ENCODE measurements around the gene PRDM10.
"Not testable (repeated sequence)": the region's sequence is repeated elsewhere in the genome, so short reads cannot be mapped to it uniquely, and the experiment has no call there.

PRDM10 gene

DNA sequence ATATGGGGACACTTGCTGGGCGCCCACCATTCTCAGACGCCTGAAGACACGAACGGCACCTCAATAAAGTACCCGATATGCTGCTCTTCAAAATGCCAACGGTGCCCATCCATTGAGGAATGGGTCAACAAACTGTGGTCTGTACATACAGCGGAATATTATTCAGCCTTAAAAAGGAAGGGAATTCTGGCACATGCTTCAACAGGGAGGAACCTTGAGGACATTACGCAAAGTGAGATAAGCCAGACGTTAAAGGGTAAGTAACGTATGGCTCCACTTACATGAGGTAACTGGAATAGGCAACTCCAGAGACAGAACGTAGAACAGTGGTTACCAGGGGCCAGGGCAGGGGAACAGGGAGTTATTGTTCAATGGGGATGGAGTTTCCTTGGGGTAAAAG is 28.0 kb downstream of the PRDM10 start:
- no peak for DNase-seq

- no peak for DNase-seq
Measured at GRCh38 chr11:129974237-129974636, 28.4 kb downstream of the PRDM10 start.

DNA sequence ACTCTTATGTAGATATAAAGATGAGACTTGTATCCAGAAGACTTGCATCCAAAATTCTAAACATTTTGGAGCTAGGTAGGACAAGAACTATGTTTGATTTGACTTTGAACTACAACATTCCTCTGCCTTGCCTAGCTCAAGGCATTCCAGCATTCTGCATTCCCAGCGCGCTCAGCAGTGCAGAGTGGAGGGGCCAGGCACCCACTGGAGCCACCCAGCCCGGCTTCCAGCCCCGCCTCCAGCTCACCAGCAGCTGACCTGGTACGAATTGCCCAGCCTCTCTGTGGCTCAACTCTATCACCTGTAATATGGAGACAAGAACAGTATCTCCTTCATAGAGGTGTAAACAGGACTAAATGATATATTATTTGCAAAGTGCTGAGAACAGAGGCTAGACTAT is 28.8 kb downstream of the PRDM10 start:
- DNase-seq, result no peak

DNA sequence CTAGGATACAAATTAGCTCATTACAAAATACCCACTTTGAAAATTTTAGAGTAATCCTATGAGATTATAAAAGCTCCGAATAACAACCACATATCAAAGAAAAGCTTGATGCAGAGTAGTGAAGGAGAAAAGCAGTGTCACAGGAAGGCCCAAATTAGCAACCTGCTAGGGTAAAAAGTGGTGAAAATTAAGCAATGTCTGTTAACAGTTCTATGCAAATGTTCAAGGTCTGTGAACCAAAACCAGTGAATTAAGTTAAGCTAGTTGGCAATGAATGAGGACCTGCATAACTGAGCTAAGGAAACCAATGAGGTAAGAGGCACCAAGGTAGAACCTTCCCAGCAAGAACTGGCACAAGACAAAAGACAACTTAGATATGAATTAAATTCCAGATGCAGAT is 29.6 kb downstream of the PRDM10 start:
- no peak for DNase-seq

DNA sequence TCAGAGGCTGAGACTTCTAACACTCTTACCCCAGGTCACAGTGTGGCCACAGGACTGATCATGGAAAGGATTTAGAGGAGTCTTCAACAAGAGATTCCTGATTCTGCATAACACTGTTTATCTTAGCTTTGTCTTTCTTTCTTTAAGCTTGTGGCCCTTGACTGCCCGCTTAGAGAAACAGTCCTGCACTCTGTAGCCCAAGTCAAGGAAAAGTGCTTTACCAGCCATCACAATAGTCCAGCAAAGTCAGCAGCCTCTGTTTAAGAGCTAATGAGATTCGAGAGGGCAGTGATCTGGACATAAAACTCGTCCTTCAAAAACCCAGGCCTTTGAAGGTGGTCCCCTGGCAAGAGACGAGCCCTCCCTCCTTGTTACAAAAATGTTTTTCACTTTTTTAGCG is 30.0 kb downstream of the PRDM10 start:
- DNase-seq, result no peak

GRCh38 chr11:129971856-129972255 is 30.8 kb downstream of the PRDM10 start:
- DNase-seq, result not testable (repeated sequence)

- no peak for DNase-seq
Measured at GRCh38 chr11:129969920-129970319, 32.7 kb downstream of the PRDM10 start.

DNA sequence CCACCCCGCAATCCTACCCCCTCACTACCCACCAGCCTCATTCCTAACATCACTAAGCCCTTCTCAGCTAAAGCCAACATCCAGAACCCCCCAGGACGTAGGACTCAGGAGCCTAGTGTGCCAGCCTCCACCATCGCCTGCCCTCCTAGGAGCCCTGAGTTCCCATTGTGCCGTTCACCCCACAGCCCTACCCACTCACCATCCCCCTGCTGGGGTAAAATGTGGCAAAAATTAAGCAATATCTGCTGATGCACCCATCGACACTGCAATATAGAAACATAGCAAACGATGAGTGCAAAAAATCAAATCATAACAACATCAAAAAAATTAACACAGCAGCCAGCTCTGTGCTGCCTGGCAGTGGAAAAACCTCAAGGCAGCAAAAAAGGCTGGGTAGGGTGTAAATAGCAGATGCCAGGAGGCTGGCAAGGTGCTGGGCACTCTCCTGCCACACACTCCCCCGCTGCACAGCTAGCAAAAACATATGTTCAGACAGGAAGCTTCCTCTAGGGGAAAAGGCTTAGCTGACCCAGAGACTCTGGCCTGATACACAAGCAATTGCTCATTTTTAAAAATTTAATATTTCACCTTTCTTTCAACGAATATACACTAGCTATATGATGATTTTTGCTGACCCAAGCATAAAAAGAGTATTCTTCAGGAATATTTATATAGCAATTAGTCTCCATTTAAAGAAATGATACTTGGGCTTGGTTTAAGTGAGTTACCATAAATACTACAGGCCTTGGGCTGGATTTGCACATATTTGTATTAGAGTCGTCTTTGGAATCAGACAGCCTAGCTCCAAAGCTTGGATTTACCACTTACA is 33.8 kb downstream of the PRDM10 start:
- no peak for DNase-seq

DNA sequence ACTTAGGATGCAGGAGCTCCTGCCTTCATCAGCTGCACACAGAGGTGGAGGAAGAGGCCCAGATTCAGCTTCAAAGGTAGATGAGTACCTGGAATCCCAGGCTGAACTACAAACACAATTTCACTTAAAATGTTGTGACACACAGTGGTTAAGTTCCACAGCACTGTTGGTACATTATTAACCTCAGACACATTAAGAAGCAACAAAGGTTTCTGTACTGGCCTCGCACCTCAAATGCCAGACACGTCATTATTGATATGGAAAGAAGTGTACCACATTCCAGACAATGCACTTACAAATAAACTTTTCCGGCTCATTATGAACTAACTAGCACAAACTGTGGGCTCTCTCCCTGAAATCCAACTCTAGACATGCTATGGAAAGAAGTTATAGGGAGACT is 34.6 kb downstream of the PRDM10 start:
- DNase-seq, result no peak

DNA sequence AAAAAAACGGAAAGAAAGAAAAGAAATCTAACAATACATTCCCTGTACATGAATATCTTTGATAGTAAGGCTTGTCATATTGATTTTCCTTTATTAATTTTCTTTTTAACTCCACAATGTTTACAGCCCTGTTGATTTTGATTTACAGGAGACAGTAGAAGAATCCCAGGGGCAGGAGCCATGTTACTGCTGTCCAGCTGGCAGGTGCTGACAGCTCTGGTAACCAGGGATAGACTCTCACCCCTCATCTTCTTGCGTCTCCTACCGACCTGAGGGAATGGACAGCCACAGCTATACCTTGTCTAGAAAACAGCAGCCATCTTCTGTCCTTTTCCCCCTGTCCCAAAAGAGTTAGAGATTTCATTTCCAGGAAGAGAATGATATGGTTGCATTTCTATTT is 37.4 kb downstream of the PRDM10 start:
- no peak for DNase-seq

DNA sequence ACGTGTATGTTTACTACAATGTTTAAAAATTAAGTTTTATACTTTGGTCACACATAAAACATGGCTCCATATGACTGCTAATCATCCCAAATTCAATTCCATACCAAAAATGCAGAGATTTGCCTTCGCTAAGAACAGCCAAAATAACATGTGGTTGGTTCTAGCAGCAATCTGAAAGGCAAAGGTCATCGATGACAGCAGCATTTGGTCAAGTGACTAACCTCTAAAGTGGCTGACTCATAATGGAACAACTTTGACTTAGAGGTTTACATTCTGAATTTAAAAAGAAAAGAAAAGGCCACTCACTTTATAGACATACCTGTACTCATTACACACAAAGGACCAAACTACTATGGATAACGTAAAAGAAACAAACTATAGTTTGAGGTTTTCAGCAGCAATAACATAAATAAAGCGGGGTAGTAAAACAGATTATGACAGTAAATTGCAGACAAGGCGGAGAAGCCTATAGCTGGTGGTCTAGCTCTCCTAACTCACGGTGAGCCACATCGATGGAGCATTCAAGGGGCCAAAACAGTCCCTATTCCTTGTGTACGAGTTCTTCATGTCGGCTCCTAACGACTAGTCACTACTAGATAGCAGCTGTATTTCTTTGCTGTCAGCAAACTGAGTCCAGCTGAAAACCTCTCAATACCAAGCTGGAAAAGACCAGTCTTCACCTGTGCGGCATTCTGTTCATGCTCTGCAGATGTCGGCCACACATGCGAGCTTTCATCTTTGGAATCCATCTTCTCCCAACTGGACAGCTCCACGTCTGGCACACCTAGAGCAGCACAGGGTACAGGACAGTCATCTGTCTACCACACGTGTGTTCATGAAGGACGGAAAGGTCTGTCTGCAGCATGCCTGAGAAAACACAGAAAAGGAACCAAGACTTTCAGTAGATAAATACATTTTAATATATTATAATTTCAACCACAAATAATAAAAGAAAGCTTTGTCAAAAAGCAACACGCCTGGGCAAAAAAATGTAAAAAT is 42.1 kb downstream of the PRDM10 start:
- no peak for DNase-seq

GRCh38 chr11:129959687-129960086 is 42.9 kb downstream of the PRDM10 start:
- DNase-seq, result no peak

GRCh38 chr11:129955282-129955681 is 47.4 kb downstream of the PRDM10 start:
- no peak for DNase-seq

DNA sequence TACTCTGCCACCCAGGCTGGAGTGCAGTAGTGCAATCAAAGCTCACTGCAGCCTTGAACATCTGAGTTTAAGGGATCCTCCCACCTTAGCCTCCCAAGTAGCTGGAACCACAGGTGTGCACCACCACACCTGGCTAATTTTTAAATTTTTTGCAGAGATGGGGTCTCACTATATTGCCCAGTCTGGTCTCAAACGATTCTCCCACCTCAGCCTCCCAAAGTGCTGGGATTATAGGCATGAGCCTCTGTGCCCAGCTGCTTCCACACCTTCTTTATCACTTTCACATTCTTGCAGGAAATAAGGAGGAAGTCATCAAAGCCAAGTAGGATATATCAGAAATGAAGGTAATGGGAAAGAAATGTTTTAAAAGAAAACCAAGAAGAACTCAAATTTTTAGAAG is 47.9 kb downstream of the PRDM10 start:
- DNase-seq, result not testable (repeated sequence)

DNA sequence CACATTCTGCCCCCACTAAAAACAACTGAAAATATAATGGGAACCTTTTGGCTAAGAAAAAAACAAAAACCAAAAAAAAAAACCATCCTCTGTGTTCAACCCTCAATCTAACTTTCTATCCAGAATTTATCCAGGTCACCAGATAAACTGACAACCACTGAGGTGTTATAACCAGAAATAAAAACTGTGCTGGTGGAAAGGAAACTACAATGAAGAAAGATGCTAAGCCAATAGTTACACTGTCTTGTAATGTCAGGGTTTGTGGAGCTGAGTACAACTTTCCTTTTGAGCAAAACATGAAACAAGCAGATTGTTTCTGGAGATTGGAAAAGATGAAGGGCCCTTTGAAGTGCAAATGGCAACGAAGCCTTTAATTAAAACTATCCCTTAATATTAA is 50.8 kb downstream of the PRDM10 start:
- DNase-seq, result no peak

DNA sequence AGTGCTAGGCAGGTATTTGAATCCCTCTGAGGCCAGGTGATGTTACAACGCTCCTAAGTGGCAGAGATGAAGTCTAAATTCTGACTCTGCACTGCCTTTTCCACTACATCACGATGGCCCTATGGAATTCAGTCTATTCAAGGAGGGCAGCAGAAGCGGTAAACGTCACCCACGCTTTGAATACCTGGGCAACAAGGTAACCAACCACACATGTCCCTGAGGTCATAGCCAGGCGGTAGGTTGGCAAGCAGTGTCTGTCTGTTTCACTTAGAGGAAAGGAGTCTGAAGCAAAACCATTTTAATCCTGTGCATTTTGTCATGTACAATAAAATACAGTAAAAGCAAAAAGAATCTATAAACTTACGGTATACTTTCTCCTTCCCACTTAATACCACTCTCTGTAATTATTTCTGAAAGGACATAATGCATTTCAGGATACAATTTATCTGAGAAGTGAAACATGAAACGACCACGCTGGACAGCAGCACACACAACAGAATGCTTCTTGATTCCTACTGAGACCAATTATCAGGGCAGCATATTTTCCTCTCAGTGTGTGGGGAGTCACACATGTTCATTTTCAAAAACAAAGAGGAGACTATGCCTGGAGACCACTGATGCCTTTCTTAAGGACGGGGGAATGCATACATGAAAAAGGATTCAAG is 51.3 kb downstream of the PRDM10 start:
- no peak for DNase-seq

DNA sequence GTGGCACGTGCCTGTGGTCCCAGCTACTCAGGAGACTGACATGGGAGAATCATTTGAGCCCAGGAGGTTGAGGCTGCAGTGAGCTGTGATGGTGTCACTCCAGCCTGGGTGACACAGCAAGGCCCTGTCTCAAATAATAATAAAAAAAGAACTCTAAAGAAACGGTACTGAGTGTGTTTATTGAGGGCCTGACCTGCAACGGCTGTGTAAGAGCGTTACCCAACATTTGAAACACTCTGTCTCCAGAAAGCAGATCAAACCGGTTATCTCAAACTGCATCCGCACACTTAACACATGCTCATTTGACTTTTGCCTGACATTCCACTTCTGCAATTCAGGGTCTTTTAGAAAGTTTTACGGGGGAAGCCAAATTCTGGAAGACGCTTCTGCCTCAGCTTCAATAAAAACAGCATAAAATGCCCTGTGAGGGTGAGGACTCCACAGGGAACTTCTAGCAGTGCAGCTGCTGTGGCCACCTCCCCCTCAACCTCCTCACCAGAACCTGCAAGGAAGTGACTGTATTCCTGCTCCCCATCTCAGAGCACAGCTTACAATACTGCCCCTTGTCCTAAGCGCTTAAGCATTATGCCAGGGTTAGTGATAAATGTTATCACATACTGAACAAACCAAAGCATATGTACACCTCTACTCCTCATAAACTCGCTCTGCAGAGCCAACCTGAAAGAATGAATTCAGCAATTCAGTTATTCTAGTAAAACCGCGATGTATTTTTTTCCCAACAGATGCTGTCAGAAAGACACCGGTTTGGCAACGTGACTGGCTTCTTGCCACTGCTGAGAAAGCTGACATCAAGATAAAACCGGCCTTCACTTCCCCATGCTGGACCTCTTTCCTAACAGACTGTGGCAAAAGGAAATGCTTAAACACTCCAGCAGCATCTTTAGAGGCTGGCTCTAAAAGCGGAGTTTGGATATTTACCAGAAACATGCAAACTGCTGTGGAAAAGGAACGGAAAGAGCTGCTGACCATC is 52.2 kb downstream of the PRDM10 start:
- DNase-seq, result no peak

GRCh38 chr11:129948926-129949466 is 53.6 kb downstream of the PRDM10 start:
- DNase-seq, result no peak

DNA sequence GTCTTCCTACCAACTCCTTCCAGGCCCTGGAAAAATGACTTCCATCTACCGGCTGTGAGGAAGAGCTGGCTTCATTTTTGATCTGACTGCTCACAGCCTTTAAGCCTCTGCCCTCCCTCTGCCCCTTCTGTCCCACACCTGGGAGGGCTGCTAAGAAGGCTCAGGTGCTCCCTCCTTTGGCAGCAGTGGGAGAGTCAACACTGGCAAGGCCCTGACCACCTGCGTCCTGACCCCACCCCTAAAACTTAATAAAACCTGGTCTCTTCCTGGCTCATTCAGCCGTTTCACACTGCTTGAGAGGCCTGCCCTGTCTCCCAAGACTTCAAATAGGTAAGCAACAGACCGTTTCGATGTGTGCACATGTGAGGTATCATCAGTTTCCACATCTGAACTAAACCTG is 55.2 kb downstream of the PRDM10 start:
- DNase-seq, result no peak

GRCh38 chr11:129946965-129947364 is 55.7 kb downstream of the PRDM10 start:
- no peak for DNase-seq

GRCh38 chr11:129946256-129946655 is 56.4 kb downstream of the PRDM10 start:
- DNase-seq, result no peak

GRCh38 chr11:129945373-129945772 is 57.3 kb downstream of the PRDM10 start:
- DNase-seq, result no peak
